DMS79 (cell line): Measurements from ENCODE around the gene RREB1.
"Not testable (repeated sequence)": the region's sequence is repeated elsewhere in the genome, so short reads cannot be mapped to it uniquely, and the experiment has no call there.

Source experiments
- DNase-seq: peaks from one replicate; lab custom pipeline; 2025; lab: John Stamatoyannopoulos, UW

The RREB1 gene

DNA sequence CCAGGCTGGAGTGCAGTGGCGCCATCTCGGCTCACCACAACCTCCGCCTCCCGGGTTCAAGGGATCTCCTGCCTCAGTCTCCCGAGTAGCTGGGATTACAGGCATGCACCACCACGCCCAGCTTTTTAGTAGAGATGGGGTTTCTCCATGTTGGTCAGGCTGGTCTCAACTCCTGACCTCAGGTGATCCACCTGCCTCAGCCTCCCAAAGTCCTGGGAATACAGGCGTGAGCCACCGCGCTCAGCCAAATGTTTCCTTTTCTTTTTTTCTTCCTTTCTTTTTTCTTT, 155.7 kb downstream of the RREB1 start:
- DNase-seq, result not testable (repeated sequence)

DNA sequence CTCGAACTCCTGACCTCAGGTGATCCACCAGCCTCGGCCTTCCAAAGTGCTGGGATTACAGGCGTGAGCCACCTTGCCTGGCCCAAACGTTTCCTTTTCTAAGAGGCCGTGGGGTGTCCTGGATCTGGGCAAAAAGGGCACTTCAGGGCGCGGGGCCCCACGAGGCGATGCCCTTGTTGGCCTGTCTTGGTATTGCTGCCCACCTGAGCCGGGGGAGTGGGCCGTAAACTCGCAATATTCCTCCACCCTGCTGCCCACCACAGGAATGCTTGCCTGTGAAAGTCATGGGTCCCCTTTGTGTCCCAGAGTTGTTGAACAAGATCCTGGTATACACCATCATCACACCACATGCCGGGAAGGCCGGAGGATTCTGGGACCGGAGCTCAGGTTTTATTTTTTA, 156.3 kb downstream of the RREB1 start:
- no peak for DNase-seq

DNA sequence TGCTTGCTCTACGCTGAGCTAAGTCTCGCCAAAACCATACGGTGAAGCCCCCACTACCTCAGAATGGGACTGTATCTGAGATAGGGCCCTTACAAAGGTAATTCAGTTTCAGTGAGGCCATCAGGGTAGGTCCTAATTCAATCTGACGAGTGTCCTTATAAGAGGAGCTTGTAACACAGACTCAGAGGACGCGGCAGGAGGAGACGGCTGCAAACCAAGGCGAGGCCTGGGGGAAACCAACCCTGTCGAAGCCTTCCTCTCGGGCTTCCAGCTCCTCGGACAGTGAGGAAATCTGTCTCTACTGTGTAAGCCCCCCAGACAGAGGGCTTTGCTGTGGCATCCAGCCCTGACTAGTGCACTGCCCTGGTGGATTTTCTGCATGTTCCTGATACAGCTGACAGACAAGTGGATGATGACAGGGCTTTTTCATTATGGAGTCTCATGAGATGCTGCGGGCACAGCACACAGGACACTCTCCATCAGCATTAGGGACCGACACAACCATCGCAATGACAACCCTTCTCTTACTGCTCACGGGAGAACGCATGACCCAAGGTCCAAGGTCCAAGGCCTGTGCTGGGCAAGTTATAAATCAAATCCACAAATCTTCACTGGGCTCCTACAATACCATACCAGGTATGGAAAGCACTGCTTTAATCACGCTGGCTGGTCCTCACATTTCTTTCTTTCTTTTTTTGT, 157.1 kb downstream of the RREB1 start:
- DNase-seq, result no peak

- not testable (repeated sequence) for DNase-seq
Measured at GRCh38 chr6:7265385-7265726, 157.6 kb downstream of the RREB1 start.

- no peak for DNase-seq
Measured at GRCh38 chr6:7267071-7267465, 159.3 kb downstream of the RREB1 start.

GRCh38 chr6:7267466-7268091, 159.8 kb downstream of the RREB1 start:
- no peak for DNase-seq

DNA sequence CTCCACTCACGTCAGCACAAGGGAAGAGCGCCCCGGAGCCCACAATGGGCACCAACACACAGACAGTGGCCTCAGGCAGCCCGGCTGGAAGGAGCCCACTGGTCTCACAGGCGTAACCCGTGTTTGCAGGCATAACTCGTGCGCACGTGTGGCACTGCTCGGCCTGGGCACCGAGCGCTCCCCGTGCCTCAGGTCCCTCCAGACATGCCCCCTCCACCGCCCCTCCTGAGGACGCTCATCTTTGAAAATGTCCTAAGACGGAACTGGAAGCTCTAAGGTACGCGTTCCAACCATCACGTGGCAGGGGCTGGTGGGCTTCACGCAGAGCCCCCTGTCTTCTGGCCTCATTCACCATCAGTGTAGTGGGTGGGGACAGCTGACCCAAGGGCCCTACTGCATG, 160.6 kb downstream of the RREB1 start:
- DNase-seq, result no peak

DNA sequence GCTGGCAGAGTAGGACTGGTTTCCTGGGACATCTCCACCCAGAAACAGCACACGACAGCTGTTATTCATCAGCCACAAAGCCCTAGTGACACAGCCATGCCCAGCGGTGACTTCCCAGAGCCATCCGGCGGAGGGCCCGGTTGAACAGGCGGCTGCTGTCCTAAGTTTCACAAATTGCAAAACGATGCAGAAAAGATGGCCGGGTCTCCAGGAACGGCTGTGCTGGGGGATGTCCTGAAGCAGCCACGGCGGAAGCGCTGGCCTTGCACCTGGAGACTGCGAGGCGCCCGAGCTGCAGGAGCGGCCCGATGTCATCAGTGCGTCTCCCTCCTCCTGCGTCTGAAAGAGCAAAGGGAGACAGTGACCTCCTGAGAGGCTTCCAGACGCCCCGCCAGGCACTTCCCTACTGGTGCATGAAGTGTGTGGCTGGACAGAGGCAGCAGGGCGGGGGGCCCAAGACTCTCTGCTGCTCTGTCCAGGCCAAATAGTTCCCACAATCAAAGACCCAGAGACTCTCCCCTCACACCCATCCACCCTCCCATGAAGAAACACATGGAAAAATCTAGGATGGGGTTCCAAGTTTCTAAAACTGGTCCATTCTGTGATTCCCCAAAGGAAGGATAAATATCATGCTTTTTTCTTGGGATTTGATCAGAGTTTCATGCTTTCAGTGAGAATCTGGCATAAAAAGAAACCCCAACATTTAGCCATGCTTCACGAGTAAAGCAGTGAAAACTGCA, 161.2 kb downstream of the RREB1 start:
- DNase-seq, result no peak

DNA sequence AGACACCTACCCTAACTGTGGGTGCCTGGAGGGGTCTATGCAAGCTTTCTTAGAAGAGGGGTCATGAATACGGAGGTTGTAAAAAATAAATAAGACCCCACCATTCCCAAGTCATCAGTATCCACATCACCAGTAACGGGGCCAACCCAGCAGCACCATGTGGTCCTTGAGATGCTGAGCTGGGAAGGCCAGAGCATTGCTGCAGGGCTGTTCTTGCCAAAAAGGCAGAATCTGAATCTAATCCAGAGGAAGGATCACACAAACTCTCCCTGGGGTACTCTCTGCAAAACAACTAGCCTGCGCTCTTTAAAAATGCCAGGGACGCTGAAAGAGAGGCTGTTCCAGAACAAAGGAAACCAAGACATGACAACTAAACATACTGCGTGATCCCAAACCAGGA, 162.1 kb downstream of the RREB1 start:
- DNase-seq, result no peak

GRCh38 chr6:7270320-7271204, 162.8 kb downstream of the RREB1 start:
- DNase-seq, result no peak

DNA sequence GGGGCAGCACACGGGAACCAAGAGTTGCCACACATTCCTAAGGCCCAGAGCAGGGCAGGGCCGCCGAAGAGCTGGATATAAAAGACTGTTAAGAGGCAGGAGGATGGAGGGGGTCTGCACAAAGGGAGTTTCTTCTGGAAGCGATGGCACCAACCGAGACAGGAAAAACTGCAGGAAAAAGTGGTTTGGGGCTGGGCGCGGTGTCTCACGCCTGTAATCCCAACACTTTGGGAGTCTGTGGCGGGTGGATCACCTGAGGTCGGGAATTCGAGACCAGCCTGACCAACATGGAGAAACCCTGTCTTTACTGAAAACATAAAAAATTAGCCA, 163.4 kb downstream of the RREB1 start:
- DNase-seq, result no peak

DNA sequence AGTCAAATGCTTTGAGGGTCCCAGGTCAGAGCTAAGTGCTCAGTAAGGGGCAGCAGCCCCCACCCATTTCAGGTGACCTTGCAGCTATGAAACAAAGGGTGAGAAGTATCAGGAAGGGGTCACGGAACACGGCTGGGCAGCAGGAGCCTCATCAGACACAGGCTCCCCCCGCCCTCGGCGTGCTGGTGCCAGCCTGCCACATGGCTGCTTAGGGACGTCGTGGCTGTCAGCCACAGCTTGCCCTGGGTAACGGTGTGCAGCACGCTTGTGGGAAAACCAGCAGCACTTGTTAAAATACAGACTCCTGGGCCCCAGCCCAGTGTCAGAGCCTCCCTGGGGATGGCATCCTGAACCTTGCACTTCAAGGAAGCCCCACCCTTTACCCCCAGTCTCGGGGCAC, 165.9 kb downstream of the RREB1 start:
- no peak for DNase-seq

DNA sequence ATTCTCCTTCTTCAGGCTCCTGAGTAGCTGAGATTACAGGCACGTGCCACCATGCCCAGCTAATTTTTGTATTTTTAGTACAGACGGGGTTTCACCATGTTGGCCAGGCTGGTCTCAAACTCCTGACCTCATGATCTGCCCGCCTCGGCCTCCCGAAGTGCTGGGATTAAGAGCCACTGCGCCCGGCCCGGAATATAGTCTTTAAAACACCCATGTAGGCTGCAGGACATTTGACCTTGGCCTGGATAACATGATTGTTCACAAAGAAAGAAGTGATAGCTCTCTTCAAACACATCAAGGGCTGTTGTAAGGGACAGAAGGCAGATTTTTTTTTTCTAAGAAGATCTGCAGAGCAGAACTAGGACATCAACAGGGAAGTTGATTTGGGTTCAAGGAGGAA, 166.8 kb downstream of the RREB1 start:
- not testable (repeated sequence) for DNase-seq

GRCh38 chr6:7276199-7276524, 168.4 kb downstream of the RREB1 start:
- no peak for DNase-seq

- no peak for DNase-seq
Measured at GRCh38 chr6:7282097-7282906, 174.5 kb downstream of the RREB1 start.

- DNase-seq, result no peak
Measured at GRCh38 chr6:7283676-7284075, 175.9 kb downstream of the RREB1 start.

- no peak for DNase-seq
Measured at GRCh38 chr6:7285416-7285815, 177.7 kb downstream of the RREB1 start.

GRCh38 chr6:7290079-7290478, 182.3 kb downstream of the RREB1 start:
- no peak for DNase-seq

DNA sequence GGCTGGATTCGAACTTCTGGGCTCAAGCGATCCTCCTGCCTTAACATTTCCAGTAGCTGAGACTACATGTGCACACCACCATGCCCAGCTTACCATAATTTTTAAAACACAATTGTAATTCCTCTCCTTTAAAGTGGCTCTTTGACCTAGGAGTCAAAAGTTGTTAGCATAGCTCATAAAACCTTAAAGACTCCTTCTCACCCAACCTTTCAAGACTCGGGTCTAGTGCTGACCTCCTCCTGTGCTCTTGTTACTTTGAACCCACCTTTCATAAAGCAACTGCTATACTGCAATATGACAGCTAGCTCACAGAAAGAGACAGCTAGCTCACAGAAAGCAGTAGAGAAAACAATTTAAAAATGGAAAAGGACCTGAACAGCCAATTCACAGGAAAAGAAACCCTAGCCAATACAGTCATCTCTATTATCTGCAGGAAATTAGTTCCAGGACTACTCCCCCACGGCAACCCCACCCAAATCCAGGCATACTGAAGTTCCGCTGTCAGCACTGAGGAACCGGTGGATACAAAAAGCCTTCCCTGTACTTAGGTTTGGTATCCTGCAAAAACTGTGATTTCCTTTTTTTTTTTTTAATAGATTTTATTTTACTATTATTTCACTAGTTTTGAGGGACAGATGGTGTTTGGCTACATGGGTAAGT, 185.0 kb downstream of the RREB1 start:
- no peak for DNase-seq

DNA sequence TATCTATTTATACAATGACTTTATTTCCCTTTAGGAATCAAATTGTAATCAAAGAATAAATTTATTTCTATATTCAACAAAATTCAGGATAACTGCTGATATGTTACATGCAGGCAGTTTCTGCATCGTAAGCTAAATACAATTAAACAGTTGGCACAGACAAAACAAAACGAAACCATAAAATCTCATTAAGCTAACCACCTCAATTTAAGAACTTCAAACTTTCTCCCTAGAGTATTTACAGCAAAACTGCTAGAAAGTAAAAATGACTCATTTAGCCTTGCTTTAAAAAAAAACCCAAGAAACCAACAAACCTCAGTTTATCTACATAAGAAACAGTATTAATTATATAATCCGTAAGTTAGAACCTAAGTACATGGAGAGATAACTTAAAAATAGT, 188.2 kb downstream of the RREB1 start:
- DNase-seq, result no peak

DNA sequence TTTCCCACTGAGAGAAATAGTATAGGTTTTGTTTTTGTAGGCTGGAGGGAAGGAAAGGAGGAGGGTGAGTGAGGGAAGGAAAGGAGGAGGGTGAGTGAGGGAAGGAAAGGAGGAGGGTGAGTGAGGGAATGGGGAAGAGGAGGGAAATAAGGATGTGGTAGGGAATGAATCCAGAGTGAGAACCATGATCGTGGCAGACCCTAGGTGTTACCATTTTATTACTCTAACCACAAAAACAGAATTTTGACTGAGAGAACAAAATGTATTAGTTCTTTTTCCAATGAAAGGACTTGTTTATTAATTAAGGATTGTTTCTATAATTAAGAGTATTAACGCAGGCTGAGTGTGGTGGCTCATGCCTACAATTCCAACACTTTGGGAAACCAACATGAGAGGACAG, 188.8 kb downstream of the RREB1 start:
- no peak for DNase-seq

- DNase-seq, result no peak
Measured at GRCh38 chr6:7298113-7298512, 190.4 kb downstream of the RREB1 start.
